Measurements from ENCODE around the gene TOX4.

TOX4 gene

GRCh38 chr14:21534576-21534975 lies 57.6 kb downstream of the TOX4 start:
- no peak for DNase-seq (ENCODE audit: low read depth in 2 of 2)
- H3K4me3 ChIP-seq (replicated peaks in 1 of 2; ENCODE audit: low read depth in 2 of 2, low read length in 2 of 2): no peak overlapping the region
- TF ChIP-seq CTCF (IDR thresholded peaks at IDR 0.05; ENCODE audit: low read depth, low read length): no peak

GRCh38 chr14:21535545-21536417 lies 58.8 kb downstream of the TOX4 start:
- DNase-seq (ENCODE audit: low read depth in 2 of 2): no peak
- H3K4me3 ChIP-seq (replicated peaks in 1 of 2; ENCODE audit: low read depth in 2 of 2, low read length in 2 of 2): no peak overlapping the region
- no peak for TF ChIP-seq CTCF (IDR thresholded peaks at IDR 0.05; ENCODE audit: low read depth, low read length)

- no peak for TF ChIP-seq CTCF (IDR thresholded peaks at IDR 0.05; ENCODE audit: low read depth, low read length)
- no peak for DNase-seq (ENCODE audit: low read depth in 2 of 2)
- peak overlapping the region; percentile 12 to 25 for H3K4me3 ChIP-seq (replicated peaks in 1 of 2; ENCODE audit: low read depth in 2 of 2, low read length in 2 of 2)
These were observed 59.6 kb downstream of the TOX4 start for GRCh38 chr14:21536418-21537089.

- DNase-seq (ENCODE audit: low read depth in 2 of 2): no peak
- no peak overlapping the region for H3K4me3 ChIP-seq (replicated peaks in 1 of 2; ENCODE audit: low read depth in 2 of 2, low read length in 2 of 2)
- TF ChIP-seq CTCF (IDR thresholded peaks at IDR 0.05; ENCODE audit: low read depth, low read length): no peak
These were observed 60.1 kb downstream of the TOX4 start for GRCh38 chr14:21537090-21537424.

GRCh38 chr14:21539189-21539940 lies 62.4 kb downstream of the TOX4 start:
- DNase-seq (ENCODE audit: low read depth in 2 of 2): no peak
- TF ChIP-seq CTCF (IDR thresholded peaks at IDR 0.05; ENCODE audit: low read depth, low read length): no peak
- H3K4me3 ChIP-seq (replicated peaks in 1 of 2; ENCODE audit: low read depth in 2 of 2, low read length in 2 of 2): no peak overlapping the region

GRCh38 chr14:21541413-21542074 lies 64.5 kb downstream of the TOX4 start:
- no peak for DNase-seq (ENCODE audit: low read depth in 2 of 2)
- H3K4me3 ChIP-seq (replicated peaks in 1 of 2; ENCODE audit: low read depth in 2 of 2, low read length in 2 of 2): no peak overlapping the region
- no peak for TF ChIP-seq CTCF (IDR thresholded peaks at IDR 0.05; ENCODE audit: low read depth, low read length)

All from cardiac fibroblast (primary cell).